Right atrium auricular region (tissue), 2 donors: Measurements from ENCODE around the gene MCTP2. TPM values are rescaled to one million over a fixed set of nuclear protein-coding genes. Genes with fewer than 3 reads are reported as not detected.

Experiments used
- DNase-seq: peaks from one replicate; pipeline ENCODE4 v3.0.0-alpha.2; 2019; ENCODE audit warnings: low spot score
- H3K27ac ChIP-seq, 2 donors: fragments of 200-600 bp; sonication (generic); 1 replicate in 1 of 2; 2 replicates in 1 of 2; pipeline ENCODE4 v1.5.1; 2016 to 2019
- H3K27me3 ChIP-seq, 2 donors: fragments of 200-600 bp; sonication (generic); one replicate each; pipeline versions ENCODE4 v1.5.1 to v1.6.0; 2017 to 2019
- H3K36me3 ChIP-seq: fragments of 200-600 bp; sonication (generic); one replicate; pipeline ENCODE4 v1.5.1; 2016
- H3K4me1 ChIP-seq, 2 donors: fragments of 200-600 bp; sonication (generic); one replicate each; pipeline versions ENCODE4 v1.5.1 to v1.6.0; 2017 to 2019
- H3K4me3 ChIP-seq, 2 donors: fragments of 200-600 bp; sonication (generic); 1 replicate in 1 of 2; 2 replicates in 1 of 2; pipeline ENCODE4 v1.5.1; 2017 to 2019; ENCODE audit warnings: mild to moderate bottlenecking in 1 of 2, moderate library complexity in 1 of 2
- H3K9me3 ChIP-seq, 2 donors: fragments of 200-600 bp; sonication (generic); one replicate each; pipeline ENCODE4 v1.5.1; 2019
- CTCF ChIP-seq, 2 donors: fragments of 200-600 bp; sonication (generic); IDR thresholded peaks; one replicate each; pipeline ENCODE4 v1.5.1; 2019; ENCODE audit warnings: antibody characterized with exemption in 2 of 2
- total RNA-seq, 2 donors: library from RNA; depleted of rRNA; stranded (reverse); fragments of >200 nt; gene quantifications; one replicate each; pipeline ENCODE4 v1.1.0, GENCODE V29; 2016

The MCTP2 gene
- total RNA-seq, 2 donors from 2014 or later = 2.0 to 5.6 TPM

DNA sequence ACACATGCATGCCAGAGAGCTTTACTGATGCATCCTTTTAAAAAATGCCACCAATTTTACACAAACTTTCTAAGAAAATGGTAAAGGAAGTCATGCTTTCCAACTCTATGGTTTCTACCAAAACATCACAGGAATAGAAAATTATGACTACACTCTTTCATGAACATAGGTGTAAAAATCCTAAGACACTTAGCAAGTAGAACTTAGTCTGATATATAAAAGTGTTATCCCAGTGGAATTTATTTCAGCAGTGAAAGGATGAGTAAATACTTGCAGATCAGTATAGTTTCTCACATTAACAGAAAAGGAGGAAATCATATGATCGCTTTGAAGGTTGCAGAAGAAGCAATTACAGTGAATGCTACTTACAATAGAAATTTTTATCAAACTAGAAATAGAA, 43.4 kb downstream of the MCTP2 start:
- Histone ChIP-seq H3K9me3 (peaks cover 0 to 5% of the 10 kb centered on the region in 2 donors), H3K4me1 (no peaks in the 10 kb centered on the region), H3K27ac (no peak overlapping the region), H3K36me3 (no peaks in the 10 kb centered on the region), H3K27me3 (no peaks in the 10 kb centered on the region), H3K4me3 (no peak overlapping the region)
- no peak for TF ChIP-seq CTCF (IDR thresholded peaks at IDR 0.05)
- DNase-seq = no peak

DNA sequence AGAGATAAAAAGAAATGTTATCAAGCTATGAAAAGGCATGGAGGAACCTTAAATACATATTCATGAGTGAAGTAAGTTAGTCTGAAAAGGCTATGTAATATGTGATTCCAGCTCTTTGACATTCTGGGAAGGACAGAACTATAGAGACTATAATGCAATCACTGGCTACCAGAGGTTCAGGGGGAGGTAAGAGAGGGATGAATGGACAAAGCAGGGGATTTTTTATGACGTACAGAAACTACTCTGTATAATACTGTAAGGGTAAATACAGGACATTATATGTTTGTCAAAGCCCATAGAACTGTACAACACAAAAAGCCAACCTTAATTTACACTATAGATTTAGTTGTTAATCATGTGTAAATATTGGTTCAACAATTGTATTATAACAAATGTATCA, 46.1 kb downstream of the MCTP2 start:
- no peaks in the 10 kb centered on the region for H3K27me3 ChIP-seq
- no peak for TF ChIP-seq CTCF (IDR thresholded peaks at IDR 0.05)
- no peak for DNase-seq
- H3K27ac ChIP-seq = no peak overlapping the region
- no peaks in the 10 kb centered on the region for H3K4me1 ChIP-seq
- H3K36me3 ChIP-seq = no peaks in the 10 kb centered on the region
- no peak overlapping the region for H3K4me3 ChIP-seq
- H3K9me3 ChIP-seq = peaks cover 0 to 12% of the 10 kb centered on the region in 2 donors

DNA sequence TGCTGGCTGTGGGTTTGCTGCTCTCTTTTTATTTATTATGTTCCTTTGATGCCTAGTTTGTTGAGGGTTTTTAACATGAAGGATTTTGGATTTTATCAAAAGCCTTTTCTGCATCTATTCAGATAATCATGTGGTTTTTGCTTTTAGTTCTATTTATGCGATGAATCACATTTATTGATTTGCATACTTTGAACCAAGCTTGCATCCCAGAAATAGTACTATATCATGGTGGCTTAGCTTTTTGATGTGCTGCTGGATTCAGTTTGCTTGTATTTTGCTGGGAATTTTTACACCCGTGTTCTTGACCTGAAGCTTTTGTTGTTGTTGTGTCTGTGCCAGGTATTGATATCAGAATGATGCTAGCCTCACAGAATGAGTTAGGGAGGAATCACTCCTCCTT, 48.4 kb downstream of the MCTP2 start:
- TF ChIP-seq CTCF (IDR thresholded peaks at IDR 0.05) = no peak
- no peaks in the 10 kb centered on the region for H3K36me3 ChIP-seq
- no peak for DNase-seq

DNA sequence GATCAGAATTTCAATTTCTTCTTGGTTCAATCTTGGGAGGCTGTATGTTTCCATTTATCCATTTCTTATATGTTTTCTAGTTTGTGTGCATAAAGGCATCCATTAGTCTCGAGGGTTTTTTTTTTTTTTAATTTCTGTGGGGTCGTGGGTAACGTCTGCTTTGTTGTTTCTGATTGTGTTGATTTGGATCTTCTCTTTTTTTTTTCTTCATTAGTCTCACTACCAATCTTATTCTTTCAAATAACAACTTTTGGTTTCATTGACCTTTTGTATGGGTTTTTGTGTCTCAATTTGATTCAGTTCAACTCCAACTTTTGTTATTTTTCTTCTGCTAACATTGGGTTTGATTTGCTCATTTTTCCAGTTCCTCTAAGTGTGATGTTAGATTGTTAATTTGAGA, 48.9 kb downstream of the MCTP2 start:
- Histone ChIP-seq H3K9me3 (peaks cover 0 to 7% of the 10 kb centered on the region in 2 donors), H3K27me3 (no peaks in the 10 kb centered on the region), H3K27ac (no peak overlapping the region), H3K4me3 (no peak overlapping the region), H3K4me1 (no peaks in the 10 kb centered on the region), H3K36me3 (no peaks in the 10 kb centered on the region)
- DNase-seq = no peak
- no peak for TF ChIP-seq CTCF (IDR thresholded peaks at IDR 0.05)

More for the DNA sequence above, 48.4 kb downstream of the MCTP2 start:
- H3K4me1 ChIP-seq = no peaks in the 10 kb centered on the region
- H3K27me3 ChIP-seq = no peaks in the 10 kb centered on the region
- peaks cover 0 to 7% of the 10 kb centered on the region in 2 donors for H3K9me3 ChIP-seq
- no peak overlapping the region for H3K27ac ChIP-seq
- no peak overlapping the region for H3K4me3 ChIP-seq

DNA sequence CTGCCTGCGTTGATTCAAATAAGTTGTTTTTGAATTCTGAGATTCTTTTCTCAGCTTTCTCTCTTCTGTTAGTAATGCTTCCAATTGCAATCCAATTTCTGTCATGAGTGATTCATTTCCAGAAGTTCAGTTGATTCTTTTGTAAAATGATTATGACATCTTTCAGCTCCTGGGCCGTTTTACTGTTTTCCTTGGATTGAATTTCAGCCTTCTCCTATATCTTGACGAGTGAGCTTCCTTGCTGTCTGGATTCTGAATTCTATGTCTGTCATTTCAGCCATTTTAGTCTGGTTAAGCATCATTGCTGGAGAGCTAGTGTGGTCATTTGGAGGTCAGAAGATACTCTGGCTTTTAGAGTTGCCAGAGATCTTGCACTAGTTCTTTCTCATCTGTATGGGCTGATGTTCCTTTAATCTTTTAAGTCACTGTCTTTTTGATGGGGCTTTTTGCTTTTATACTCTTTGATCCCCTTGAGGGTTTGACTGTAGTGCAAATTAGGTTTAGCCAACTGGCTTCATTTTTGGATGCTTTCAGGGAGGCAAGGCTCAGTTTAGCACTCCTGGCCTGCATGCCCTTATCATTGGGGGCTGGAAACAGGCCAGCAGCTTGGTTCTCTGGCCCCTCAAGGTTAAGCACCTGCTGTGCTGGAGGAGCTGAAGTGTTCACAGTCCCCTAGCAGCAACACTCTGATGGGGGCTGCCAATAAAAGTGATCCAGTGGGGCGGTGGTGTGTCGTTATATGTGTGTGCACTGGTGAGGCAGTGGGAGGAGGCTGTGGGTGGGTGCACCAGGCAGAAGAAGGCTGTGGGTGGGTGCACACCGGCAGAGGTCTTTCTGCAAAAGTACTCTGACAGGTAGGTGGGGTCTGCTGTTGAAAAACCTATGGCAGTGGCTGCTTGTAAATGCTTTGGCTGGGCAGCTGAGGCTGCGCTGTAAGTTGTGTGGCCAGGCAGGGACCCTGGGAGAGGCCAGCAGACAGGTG, 51.2 kb downstream of the MCTP2 start:
- Histone ChIP-seq H3K36me3 (no peaks in the 10 kb centered on the region), H3K4me3 (no peak overlapping the region), H3K27ac (no peak overlapping the region), H3K9me3 (peaks cover 0 to 7% of the 10 kb centered on the region in 2 donors), H3K27me3 (no peaks in the 10 kb centered on the region), H3K4me1 (no peaks in the 10 kb centered on the region)
- DNase-seq = no peak
- TF ChIP-seq CTCF (IDR thresholded peaks at IDR 0.05) = no peak
